HG02884 (cell line): ENCODE data around the gene BCAP31.
A peak's percentile ranks its signal among the peaks of the same experiment; 100 is the strongest.

ENCODE experiments used
- ATAC-seq: cut with Tn5 transposase; IDR thresholded peaks from one replicate; pipeline ENCODE4 v1.9.1; 2021; ENCODE audit warnings: mild to moderate bottlenecking, moderate library complexity; ENCODE audit not compliant: unreplicated experiment

Gene BCAP31

DNA sequence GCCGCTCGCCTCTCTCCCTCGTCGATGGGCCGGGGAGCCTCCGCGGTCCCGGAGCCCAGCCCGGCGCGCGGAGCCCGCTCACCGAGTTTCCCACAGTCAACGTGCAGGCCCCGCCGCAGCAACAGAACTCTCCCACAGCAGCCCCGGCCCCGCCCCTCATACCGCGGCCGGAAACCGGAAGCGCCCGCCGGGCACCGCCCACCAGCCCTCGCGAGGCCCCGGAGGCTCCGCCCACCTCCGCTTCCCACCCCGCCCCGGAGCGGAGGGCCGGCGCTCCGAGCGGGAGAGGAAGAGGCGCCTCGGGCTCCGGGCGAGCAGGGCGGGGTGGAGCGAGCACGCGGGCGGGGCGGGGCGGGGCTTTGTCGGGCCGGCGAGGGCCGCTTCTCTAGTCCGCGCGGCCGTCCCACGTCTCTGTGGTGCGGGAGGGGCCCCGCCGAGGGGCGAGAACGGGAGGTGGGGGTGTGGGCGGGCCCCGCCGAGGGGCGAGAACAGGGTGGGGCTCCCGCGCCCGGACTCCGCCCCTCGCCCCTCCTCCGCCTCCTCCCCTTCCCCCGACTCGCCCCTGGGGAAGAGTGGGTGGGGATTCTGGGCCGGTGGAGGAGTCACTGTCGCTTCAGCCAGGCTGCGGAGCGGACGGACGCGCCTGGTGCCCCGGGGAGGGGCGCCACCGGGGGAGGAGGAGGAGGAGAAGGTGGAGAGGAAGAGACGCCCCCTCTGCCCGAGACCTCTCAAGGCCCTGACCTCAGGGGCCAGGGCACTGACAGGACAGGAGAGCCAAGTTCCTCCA, at the start of gene BCAP31, which contains the start of gene ABCD1:
Gene BCAP31, minus strand, starts transcription at position 136 of the 787 bp plus-strand sequence. CDS start 1,143 bp downstream, outside the sequence.
Gene ABCD1, plus strand, starts transcription at position 605 of the 787 bp plus-strand sequence. CDS start 411 bp downstream, outside the sequence.
- peak; percentile 51 for ATAC-seq

DNA sequence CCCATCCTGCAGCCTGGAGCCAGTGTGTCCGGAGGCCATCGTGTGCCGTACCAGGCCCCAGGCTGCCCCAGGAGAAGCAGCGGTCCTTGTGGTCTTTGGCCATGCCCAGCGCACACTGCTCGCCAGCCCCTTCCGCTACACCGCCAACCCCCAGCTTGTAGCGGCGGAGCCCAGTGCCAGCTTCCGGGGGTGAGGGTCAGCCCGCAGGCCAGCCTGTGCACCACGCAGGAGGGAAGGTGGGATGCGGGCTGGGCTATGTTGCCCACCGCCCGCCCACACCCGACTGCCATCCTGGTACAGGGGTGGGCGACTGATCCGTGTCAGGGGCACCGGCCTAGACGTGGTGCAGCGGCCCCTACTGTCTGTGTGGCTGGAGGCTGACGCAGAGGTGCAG, 49.0 kb upstream of the BCAP31 start:
- ATAC-seq: no peak

DNA sequence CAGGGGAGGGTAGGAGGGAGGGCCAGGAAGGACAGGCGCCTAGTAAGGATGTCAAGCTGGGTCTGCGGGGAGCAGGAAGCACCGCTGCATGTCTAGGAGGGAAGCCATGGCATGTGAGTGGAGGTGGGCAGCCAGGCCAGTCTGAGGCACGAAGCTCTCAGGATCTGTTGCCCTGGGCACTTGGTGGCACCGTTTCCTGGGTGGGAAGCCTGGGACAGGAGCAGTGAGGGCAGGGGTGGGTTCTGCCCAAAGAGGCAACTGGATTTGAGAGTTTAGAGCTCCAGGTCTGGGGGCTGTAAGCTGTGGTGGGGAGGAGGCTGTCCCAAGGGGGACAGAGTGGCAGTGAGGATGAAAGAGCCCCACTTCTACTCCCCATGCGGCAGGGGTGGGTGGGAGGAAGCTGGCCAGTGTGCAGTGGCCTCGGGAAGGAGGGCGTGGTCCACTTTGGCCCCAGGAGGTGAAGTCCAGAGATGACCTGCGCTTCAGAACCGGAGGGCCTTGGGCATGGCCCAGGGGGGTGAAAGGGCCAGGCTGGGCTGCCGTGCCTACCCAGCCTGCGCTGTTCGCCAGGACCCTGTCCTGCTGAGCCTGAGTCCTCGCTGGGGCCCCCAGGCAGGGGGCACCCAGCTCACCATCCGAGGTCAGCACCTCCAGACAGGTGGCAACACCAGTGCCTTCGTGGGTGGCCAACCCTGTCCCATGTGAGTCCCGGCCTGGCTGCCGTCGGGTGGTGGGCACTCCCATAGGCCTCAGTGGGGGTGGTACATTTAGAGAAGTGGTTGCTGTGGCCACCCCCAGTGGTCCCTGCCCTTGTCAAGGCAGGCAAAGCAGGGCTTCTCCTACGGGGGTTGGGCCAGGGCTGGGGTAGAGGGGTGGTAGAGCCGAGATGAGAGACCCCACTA, 48.4 kb upstream of the BCAP31 start:
- ATAC-seq: no peak

- no peak for ATAC-seq
Observed at GRCh38 chrX:153771415-153772315, 47.5 kb upstream of the BCAP31 start.

GRCh38 chrX:153770601-153771414, 46.6 kb upstream of the BCAP31 start:
- no peak for ATAC-seq

DNA sequence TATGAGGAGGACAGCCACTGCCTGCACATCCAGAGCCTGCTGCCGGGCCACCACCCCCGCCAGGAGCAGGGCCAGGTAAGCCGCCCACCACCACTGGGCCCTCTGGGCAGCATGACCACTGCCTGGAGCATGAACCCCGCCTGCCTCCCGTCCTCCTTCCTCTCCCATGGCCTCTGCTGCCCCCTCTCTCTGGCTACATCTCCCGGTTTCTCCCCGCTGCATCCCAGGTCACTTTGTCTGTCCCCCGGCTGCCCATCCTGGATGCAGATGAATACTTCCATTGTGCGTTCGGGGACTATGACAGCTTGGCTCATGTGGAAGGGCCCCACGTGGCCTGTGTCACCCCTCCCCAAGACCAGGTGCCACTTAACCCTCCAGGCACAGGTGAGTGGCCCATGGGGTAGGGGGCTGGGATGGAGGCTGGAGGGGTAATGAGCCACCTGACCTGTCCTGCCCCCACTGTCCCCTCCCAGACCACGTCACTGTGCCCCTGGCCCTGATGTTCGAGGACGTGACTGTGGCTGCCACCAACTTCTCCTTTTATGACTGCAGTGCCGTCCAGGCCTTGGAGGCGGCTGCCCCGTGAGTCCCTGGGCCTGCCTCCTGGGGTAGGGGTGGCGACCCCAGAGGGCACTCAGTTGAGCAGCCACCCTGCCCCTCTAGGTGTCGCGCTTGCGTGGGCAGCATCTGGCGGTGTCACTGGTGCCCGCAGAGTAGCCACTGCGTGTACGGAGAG, 45.8 kb upstream of the BCAP31 start:
- no peak for ATAC-seq

GRCh38 chrX:153769158-153769864, 45.1 kb upstream of the BCAP31 start:
- ATAC-seq: no peak

DNA sequence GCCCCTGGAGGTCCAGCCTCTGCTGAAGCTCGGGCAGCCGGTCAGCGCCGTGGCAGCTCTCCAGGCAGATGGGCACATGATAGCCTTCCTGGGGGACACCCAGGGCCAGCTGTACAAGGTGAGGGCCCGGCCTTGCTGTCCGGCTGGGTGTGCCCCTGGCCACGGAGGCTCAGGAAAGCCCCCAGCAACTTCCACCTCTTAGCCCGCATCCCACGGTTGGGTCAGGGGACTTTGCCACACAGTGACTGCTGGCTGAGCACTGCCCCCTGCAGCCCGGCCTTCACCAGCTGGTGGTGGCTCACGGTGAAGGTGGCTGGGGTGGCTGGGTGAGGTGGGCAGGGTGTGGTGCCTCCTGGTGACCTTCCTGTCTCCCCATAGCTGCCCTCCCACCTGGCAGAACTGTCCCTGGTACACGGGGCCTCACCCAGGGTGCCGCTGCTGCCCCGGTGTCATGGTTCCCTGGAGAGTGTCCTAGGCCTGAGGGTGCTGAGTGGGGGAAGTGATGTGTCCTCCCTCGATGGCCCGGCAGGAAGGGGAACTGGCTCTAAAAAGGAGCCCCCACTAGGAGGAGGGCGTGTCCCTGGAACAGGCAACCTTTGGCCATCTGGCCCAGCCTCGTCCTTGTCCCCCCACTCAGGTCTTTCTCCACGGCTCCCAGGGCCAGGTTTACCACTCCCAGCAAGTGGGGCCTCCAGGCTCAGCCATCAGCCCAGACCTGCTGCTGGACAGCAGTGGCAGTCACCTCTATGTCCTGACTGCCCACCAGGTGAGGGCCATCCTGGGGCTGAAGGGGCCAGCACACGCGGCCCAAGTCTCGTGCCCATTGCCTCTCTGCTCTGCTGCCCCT, 44.3 kb upstream of the BCAP31 start:
- no peak for ATAC-seq

GRCh38 chrX:153767674-153768055, 43.5 kb upstream of the BCAP31 start:
- no peak for ATAC-seq

GRCh38 chrX:153766871-153767673, 42.9 kb upstream of the BCAP31 start:
- ATAC-seq: no peak

- ATAC-seq: no peak
Observed at GRCh38 chrX:153766098-153766817, 42.1 kb upstream of the BCAP31 start.

DNA sequence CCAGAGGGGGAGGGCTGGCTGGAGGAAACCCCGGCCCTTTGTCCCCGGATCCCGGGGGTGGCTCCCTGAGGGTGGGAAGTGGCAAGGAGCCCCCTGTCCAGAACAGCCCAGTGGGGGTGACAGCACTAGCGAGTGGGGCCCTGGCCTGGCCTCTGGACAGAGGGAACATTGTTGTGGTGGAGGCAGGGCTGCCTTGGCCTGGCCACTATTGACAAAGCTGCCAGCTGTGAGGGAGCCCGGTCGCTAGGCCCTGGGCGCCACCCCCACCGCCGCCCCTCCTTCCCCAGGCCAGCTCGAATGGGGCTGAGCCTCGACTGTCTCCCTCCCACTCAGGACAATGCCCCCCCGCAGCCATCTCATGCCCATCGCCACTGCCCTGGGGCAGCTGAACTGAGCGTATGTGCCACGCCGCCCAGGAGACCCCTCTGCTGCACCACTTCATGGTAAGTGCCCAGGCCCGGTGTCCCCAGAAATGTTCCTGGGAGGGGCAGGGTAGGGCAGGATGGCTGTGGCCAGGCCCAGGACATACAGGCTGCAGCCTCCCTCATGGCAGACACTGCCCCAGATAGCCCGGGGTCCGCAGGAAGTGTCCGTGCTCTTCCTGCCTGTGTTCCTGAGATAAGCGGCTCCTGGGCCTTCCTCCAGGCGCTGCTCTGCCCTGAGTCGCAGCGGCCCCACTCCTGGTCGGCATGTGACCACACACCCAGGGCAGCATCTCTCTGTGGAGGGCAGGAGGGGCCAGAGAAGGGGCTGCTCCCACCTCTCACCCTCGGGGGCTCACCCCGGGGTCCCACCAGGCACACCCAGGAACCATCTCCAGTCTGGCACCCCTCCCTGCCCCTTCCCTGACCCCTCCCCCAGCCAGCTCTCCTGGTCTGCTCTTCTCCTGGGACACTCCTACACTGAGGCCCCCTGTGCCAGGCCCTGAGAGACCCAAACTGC, 41.2 kb upstream of the BCAP31 start:
- no peak for ATAC-seq

DNA sequence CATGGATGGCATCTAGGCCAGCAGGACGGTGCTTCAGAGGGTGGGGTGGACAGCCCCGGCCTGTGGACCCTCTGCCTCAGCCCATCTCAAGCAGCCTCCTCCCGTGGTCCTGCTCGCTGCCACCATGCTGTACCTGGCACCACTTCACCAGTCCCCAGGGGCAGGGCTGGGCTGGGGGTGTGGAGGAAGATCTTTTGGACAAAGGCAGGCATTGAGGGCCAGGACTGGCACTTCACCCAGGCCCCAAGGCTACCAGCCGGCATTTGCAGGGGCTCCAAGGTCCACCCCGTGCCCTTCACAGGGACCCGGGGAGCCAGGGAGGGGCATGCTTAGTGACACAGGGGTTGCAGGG, 40.6 kb upstream of the BCAP31 start:
- ATAC-seq: no peak

GRCh38 chrX:153763989-153764755, 40.0 kb upstream of the BCAP31 start, which contains the start of gene PLXNB3:
Gene PLXNB3 (plus strand): TSS chrX:153764249. CDS start chrX:153765536, 1,287 bp downstream.
- no peak for ATAC-seq
